ENCODE results near the gene CFAP68.
"Not testable (repeated sequence)": the region's sequence is repeated elsewhere in the genome, so short reads cannot be mapped to it uniquely, and the experiment has no call there.

Gene CFAP68

GRCh38 chr11:111918390-111919256, 39.3 kb downstream of the CFAP68 start, which contains the start of gene C11orf52:
Gene C11orf52 (plus strand): TSS chr11:111918913. CDS start chr11:111918973, 60 bp downstream.
- DNase-seq (no peak), ATAC-seq (no peak)

- ATAC-seq (no peak), DNase-seq (no peak)
These were observed 41.6 kb downstream of the CFAP68 start for GRCh38 chr11:111920908-111921307.

- DNase-seq = no peak
- no peak for ATAC-seq
These were observed 42.3 kb downstream of the CFAP68 start for GRCh38 chr11:111921541-111922230.

GRCh38 chr11:111922803-111923202, 43.5 kb downstream of the CFAP68 start:
- no peak for DNase-seq

GRCh38 chr11:111923351-111923788, 44.0 kb downstream of the CFAP68 start:
- ATAC-seq = no peak
- no peak for DNase-seq

More at GRCh38 chr11:111922803-111923202, 43.5 kb downstream of the CFAP68 start:
- ATAC-seq = no peak

- ATAC-seq (no peak), DNase-seq (no peak)
These were observed 44.6 kb downstream of the CFAP68 start for GRCh38 chr11:111923951-111924350.

DNA sequence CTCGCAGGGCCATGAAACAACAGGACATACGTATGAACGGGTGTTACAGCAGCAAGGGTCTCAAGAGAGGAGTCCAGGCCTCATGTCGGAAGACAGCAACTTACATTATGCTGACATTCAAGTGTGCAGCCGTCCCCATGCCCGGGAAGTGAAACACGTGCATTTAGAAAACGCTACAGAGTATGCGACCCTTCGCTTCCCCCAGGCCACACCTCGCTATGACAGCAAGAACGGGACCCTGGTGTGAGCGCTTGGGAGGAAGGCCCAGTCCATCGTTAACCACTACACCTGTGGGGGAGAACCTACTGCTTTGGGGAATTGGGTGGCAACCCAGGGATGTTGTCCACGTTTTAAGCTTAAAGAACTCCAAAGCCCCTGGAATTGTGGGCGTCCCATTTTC, 46.6 kb downstream of the CFAP68 start:
- DNase-seq (no peak), ATAC-seq (no peak)

- DNase-seq (peak; percentile 97), ATAC-seq (peak; percentile 95)
These were observed 47.4 kb downstream of the CFAP68 start for GRCh38 chr11:111926505-111927391.

GRCh38 chr11:111930472-111930871, 51.1 kb downstream of the CFAP68 start:
- no peak for ATAC-seq
- DNase-seq = no peak

DNA sequence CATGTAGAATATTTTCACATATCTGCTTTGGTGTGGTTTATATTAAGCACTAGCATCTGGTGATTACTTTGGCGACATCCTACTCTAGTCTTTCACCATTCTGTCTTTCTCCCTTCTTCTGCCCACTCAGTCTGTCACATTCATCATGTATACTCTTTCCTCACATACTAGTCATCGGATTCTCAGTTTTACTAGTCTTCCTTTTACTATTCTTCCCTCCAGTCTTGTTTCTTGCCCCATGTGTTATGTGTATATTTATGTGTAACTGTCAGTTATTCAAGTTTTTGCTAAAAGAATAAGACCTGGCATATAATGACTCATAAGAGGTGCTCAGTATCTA, 53.2 kb downstream of the CFAP68 start:
- peak; percentile 58 for ATAC-seq
- DNase-seq = no peak

- not testable (repeated sequence) for DNase-seq, ATAC-seq
These were observed 53.8 kb downstream of the CFAP68 start for GRCh38 chr11:111933176-111933575.

- no peak for ATAC-seq
These were observed 54.5 kb downstream of the CFAP68 start for GRCh38 chr11:111933872-111934271.

DNA sequence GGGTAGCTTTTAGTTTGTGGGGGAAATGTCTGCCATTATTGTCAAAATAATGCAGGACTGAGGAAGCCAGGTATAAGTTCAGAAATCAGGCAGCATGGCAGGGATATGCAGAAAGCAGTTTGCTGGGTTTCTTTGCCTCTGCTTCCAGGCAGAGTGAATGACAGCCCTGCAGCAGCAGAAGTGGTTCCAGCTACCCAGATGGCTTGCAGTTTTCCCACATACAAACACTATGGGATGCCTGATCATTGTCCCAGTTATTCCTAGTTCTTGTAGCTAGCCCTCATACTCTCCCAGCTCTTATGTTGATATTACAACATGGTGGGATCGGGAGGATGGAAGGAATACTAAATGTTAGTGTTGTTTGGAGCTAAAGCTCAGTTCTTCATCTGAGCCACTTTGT, 55.0 kb downstream of the CFAP68 start:
- ATAC-seq = no peak
- no peak for DNase-seq

More at GRCh38 chr11:111933872-111934271, 54.5 kb downstream of the CFAP68 start:
- no peak for DNase-seq

Measured in stimulated activated naive CD8-positive, alpha-beta T cell treated with anti-CD3 and anti-CD28 coated beads, Interleukin-15, Interleukin-2, amounts not matched to agents 100 U/mL and 50 U/mL, for 24 hours (primary cell).